HepG2 (cell line): Measurements from ENCODE around the gene CENPE. TPM values are rescaled to one million over a fixed set of nuclear protein-coding genes. Genes with fewer than 3 reads are reported as not detected.

Experiments
- CENPT ChIP-seq: sonication (generic); formaldehyde crosslinking; IDR thresholded peaks from 2 replicates; pipeline ENCODE4 v1.8.0; 2022; ENCODE audit warnings: low read depth, mild to moderate bottlenecking, moderate library complexity, missing genetic modification reagents
- CHCHD3 ChIP-seq: sonication (generic); formaldehyde crosslinking; IDR thresholded peaks from 2 replicates; pipeline ENCODE4 v1.8.0; 2022; ENCODE audit warnings: mild to moderate bottlenecking, missing genetic modification reagents, moderate library complexity
- ESRRA ChIP-seq: sonication (generic); formaldehyde crosslinking; IDR thresholded peaks from 2 replicates; pipeline ENCODE4 v1.5.1; 2020; ENCODE audit warnings: mild to moderate bottlenecking, low read depth, missing genetic modification reagents
- KAT2B ChIP-seq: fragments of 150-350 bp; IDR thresholded peaks from 2 replicates; pipeline ENCODE4 v1.6.1; 2014; ENCODE audit warnings: low read depth, low read length, borderline replicate concordance
- MEF2D ChIP-seq: sonication (generic); formaldehyde crosslinking; IDR thresholded peaks from 2 replicates; pipeline ENCODE4 v1.5.1; 2020; ENCODE audit warnings: mild to moderate bottlenecking, missing genetic modification reagents
- PITX1 ChIP-seq: sonication (generic); formaldehyde crosslinking; IDR thresholded peaks from 2 replicates; pipeline ENCODE4 v1.5.1; 2020; ENCODE audit warnings: mild to moderate bottlenecking, missing genetic modification reagents
- TBP ChIP-seq: sonication (generic); formaldehyde crosslinking; IDR thresholded peaks from 2 replicates; pipeline ENCODE4 v1.5.0; 2020; ENCODE audit warnings: missing genetic modification reagents
- ZFX ChIP-seq: sonication (generic); formaldehyde crosslinking; IDR thresholded peaks from 2 replicates; pipeline ENCODE4 v1.4.0; 2020; ENCODE audit warnings: mild to moderate bottlenecking, low read depth, missing genetic modification reagents, moderate library complexity
- ZNF18 ChIP-seq: sonication (generic); formaldehyde crosslinking; IDR thresholded peaks from 2 replicates; pipeline ENCODE4 v1.8.0; 2022; ENCODE audit warnings: mild to moderate bottlenecking, missing genetic modification reagents; ENCODE audit not compliant: insufficient replicate concordance
- ZNF333 ChIP-seq: sonication (generic); formaldehyde crosslinking; IDR thresholded peaks from 2 replicates; pipeline ENCODE4 v1.4.0; 2020; ENCODE audit warnings: mild to moderate bottlenecking, missing genetic modification reagents, borderline replicate concordance
- ZNF337 ChIP-seq: sonication (generic); formaldehyde crosslinking; IDR thresholded peaks from 2 replicates; pipeline ENCODE4 v1.5.1; 2020; ENCODE audit warnings: missing genetic modification reagents, low read depth, mild to moderate bottlenecking, borderline replicate concordance
- ZNF605 ChIP-seq: sonication (generic); formaldehyde crosslinking; IDR thresholded peaks from 2 replicates; pipeline ENCODE4 v1.8.0; 2022; ENCODE audit warnings: mild to moderate bottlenecking, missing genetic modification reagents
- ZNF709 ChIP-seq: sonication (generic); formaldehyde crosslinking; IDR thresholded peaks from 2 replicates; pipeline ENCODE4 v1.5.0; 2020; ENCODE audit warnings: mild to moderate bottlenecking, missing genetic modification reagents
- ZNF713 ChIP-seq: sonication (generic); formaldehyde crosslinking; IDR thresholded peaks from 2 replicates; pipeline ENCODE4 v1.4.0; 2020; ENCODE audit warnings: mild to moderate bottlenecking, missing genetic modification reagents
- polyA plus RNA-seq, 8 experiments: library from polyadenylated mRNA; depleted of rRNA in 3 of 8; stranded (reverse) in 7 of 8; unstranded in 1 of 8; fragments of >200 nt; fragmentation: Illumina TruSeq in 4 of 8; extraction: Trizol in 4 of 8; gene quantifications; 2 replicates each; pipeline versions ENCODE4 v1.2.1 to v1.2.3, GENCODE V29; 2011 to 2016; ENCODE audit warnings: low read depth in 4 of 8, missing spikeins in 1 of 8, mixed read lengths in 1 of 8; ENCODE audit not compliant: insufficient read depth in 1 of 8
- total RNA-seq, 5 experiments: library from RNA; depleted of rRNA; stranded (reverse); fragments of >200 nt; fragmentation: Illumina TruSeq; extraction: Trizol; gene quantifications; 2 replicates each; pipeline ENCODE4 v1.2.3, GENCODE V29; 2016; ENCODE audit warnings: low read depth in 1 of 5
- TF ChIP-seq, protein P1 (sequence below): IDR thresholded peaks from 2 replicates; pipeline ENCODE4 v1.6.1; 2016; ENCODE audit warnings: low read depth
- TF ChIP-seq, protein P2 (sequence below): IDR thresholded peaks from 2 replicates; pipeline ENCODE4 v1.6.1; 2016; ENCODE audit warnings: mild to moderate bottlenecking
- TF ChIP-seq, protein P3 (sequence below): fragments of 450-650 bp; IDR thresholded peaks from 2 replicates; pipeline ENCODE4 v1.6.1; 2016
- TF ChIP-seq, protein P4 (sequence below): sonication (generic); formaldehyde crosslinking; IDR thresholded peaks from 2 replicates; pipeline ENCODE4 v1.4.0; 2020; ENCODE audit warnings: missing genetic modification reagents
- TF ChIP-seq, protein P5 (sequence below): sonication (generic); formaldehyde crosslinking; IDR thresholded peaks from 2 replicates; pipeline ENCODE4 v1.5.0; 2020; ENCODE audit warnings: missing genetic modification reagents
- TF ChIP-seq, protein P6 (sequence below): sonication (generic); formaldehyde crosslinking; IDR thresholded peaks from 2 replicates; pipeline ENCODE4 v1.9.0; 2021; ENCODE audit warnings: missing genetic modification reagents, borderline replicate concordance

CENPE gene
- total and polyA plus RNA-seq, 2 of the 13 experiments (the other 11 are each of a cell fraction or from before 2014, with no cell fraction given): 2.1 to 19.8 TPM

- TF ChIP-seq, protein P1, sequence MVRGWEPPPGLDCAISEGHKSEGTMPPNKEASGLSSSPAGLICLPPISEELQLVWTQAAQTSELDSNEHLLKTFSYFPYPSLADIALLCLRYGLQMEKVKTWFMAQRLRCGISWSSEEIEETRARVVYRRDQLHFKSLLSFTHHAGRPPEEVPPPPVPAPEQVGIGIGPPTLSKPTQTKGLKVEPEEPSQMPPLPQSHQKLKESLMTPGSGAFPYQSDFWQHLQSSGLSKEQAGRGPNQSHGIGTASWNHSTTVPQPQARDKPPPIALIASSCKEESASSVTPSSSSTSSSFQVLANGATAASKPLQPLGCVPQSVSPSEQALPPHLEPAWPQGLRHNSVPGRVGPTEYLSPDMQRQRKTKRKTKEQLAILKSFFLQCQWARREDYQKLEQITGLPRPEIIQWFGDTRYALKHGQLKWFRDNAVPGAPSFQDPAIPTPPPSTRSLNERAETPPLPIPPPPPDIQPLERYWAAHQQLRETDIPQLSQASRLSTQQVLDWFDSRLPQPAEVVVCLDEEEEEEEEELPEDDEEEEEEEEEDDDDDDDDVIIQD (CRISPR knock-in tag): peak; percentile 83
- TF ChIP-seq ZNF713 (CRISPR knock-in tag): no peak
- TF ChIP-seq, protein P2, sequence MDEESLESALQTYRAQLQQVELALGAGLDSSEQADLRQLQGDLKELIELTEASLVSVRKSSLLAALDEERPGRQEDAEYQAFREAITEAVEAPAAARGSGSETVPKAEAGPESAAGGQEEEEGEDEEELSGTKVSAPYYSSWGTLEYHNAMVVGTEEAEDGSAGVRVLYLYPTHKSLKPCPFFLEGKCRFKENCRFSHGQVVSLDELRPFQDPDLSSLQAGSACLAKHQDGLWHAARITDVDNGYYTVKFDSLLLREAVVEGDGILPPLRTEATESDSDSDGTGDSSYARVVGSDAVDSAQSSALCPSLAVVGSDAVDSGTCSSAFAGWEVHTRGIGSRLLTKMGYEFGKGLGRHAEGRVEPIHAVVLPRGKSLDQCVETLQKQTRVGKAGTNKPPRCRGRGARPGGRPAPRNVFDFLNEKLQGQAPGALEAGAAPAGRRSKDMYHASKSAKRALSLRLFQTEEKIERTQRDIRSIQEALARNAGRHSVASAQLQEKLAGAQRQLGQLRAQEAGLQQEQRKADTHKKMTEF (CRISPR knock-in tag): peak; percentile 63
- TF ChIP-seq MEF2D (CRISPR knock-in tag): no peak
- TF ChIP-seq KAT2B: no peak
- TF ChIP-seq ZNF333 (CRISPR knock-in tag): no peak
- peak; percentile 74; the same call in 1 of the 2 replicates for TF ChIP-seq ZNF605 (CRISPR knock-in tag)
- no peak for TF ChIP-seq ZNF337 (CRISPR knock-in tag)
- TF ChIP-seq PITX1: no peak
- no peak; the same call in 1 of the 2 replicates for TF ChIP-seq TBP
- TF ChIP-seq, protein P3, sequence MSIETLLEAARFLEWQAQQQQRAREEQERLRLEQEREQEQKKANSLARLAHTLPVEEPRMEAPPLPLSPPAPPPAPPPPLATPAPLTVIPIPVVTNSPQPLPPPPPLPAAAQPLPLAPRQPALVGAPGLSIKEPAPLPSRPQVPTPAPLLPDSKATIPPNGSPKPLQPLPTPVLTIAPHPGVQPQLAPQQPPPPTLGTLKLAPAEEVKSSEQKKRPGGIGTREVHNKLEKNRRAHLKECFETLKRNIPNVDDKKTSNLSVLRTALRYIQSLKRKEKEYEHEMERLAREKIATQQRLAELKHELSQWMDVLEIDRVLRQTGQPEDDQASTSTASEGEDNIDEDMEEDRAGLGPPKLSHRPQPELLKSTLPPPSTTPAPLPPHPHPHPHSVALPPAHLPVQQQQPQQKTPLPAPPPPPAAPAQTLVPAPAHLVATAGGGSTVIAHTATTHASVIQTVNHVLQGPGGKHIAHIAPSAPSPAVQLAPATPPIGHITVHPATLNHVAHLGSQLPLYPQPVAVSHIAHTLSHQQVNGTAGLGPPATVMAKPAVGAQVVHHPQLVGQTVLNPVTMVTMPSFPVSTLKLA: peak; percentile 85
- TF ChIP-seq, protein P4, sequence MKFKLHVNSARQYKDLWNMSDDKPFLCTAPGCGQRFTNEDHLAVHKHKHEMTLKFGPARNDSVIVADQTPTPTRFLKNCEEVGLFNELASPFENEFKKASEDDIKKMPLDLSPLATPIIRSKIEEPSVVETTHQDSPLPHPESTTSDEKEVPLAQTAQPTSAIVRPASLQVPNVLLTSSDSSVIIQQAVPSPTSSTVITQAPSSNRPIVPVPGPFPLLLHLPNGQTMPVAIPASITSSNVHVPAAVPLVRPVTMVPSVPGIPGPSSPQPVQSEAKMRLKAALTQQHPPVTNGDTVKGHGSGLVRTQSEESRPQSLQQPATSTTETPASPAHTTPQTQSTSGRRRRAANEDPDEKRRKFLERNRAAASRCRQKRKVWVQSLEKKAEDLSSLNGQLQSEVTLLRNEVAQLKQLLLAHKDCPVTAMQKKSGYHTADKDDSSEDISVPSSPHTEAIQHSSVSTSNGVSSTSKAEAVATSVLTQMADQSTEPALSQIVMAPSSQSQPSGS (CRISPR knock-in tag): peak; percentile 79; the same call in 1 of the 2 replicates
- TF ChIP-seq ZNF18 (CRISPR knock-in tag): peak; percentile 37
- no peak for TF ChIP-seq CHCHD3 (CRISPR knock-in tag)
- TF ChIP-seq, protein P5, sequence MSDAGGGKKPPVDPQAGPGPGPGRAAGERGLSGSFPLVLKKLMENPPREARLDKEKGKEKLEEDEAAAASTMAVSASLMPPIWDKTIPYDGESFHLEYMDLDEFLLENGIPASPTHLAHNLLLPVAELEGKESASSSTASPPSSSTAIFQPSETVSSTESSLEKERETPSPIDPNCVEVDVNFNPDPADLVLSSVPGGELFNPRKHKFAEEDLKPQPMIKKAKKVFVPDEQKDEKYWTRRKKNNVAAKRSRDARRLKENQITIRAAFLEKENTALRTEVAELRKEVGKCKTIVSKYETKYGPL (CRISPR knock-in tag): no peak
- TF ChIP-seq, protein P6, sequence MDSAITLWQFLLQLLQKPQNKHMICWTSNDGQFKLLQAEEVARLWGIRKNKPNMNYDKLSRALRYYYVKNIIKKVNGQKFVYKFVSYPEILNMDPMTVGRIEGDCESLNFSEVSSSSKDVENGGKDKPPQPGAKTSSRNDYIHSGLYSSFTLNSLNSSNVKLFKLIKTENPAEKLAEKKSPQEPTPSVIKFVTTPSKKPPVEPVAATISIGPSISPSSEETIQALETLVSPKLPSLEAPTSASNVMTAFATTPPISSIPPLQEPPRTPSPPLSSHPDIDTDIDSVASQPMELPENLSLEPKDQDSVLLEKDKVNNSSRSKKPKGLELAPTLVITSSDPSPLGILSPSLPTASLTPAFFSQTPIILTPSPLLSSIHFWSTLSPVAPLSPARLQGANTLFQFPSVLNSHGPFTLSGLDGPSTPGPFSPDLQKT (CRISPR knock-in tag): no peak
- no peak for TF ChIP-seq ESRRA (CRISPR knock-in tag)
- 0 out of 2 replicates have a peak, but pooled peaks have one; percentile 23 for TF ChIP-seq CENPT
- no peak; the same call in 1 of the 2 replicates for TF ChIP-seq ZNF709 (CRISPR knock-in tag)
- peak; percentile 94 for TF ChIP-seq ZFX (CRISPR knock-in tag)
Observed at GRCh38 chr4:103198111-103198765, at the start of gene CENPE (continued).
